Measurements from ENCODE around the gene ASGR2. TPM values are rescaled to one million over a fixed set of nuclear protein-coding genes. Genes with fewer than 3 reads are reported as not detected.

Gene ASGR2
- total RNA-seq, 1 donor from 2014 or later: not detected

- Mint-ChIP-seq H3K27me3 (ENCODE audit: low read depth) (peaks cover 21% of the 10 kb centered on the region), H3K36me3 (no peaks in the 10 kb centered on the region), H3K4me1 (peaks cover 7% of the 10 kb centered on the region), H3K4me3 (no peak overlapping the region), H3K9me3 (no peaks in the 10 kb centered on the region), H3K27ac (no peak overlapping the region)
- DNase-seq (ENCODE audit: low spot score in 2 of 2, unreplicated experiment in 2 of 2): no peak
- no peak for TF ChIP-seq CTCF (IDR thresholded peaks at IDR 0.05; ENCODE audit: unreplicated experiment)
Observed at GRCh38 chr17:7060165-7060891, 54.3 kb downstream of the ASGR2 start.

- peaks cover 14% of the 10 kb centered on the region for H3K27me3 Mint-ChIP-seq (ENCODE audit: low read depth)
- H3K9me3 Mint-ChIP-seq: no peaks in the 10 kb centered on the region
- DNase-seq (ENCODE audit: low spot score in 2 of 2, unreplicated experiment in 2 of 2): no peak
- H3K27ac Mint-ChIP-seq: no peak overlapping the region
- no peak overlapping the region for H3K4me3 Mint-ChIP-seq
- no peaks in the 10 kb centered on the region for H3K36me3 Mint-ChIP-seq
- peaks cover 7% of the 10 kb centered on the region for H3K4me1 Mint-ChIP-seq
- TF ChIP-seq CTCF (IDR thresholded peaks at IDR 0.05; ENCODE audit: unreplicated experiment): no peak
Observed at GRCh38 chr17:7058831-7059447, 55.7 kb downstream of the ASGR2 start.

GRCh38 chr17:7056386-7056785, 58.2 kb downstream of the ASGR2 start:
- no peak for DNase-seq (ENCODE audit: low spot score in 2 of 2, unreplicated experiment in 2 of 2)
- H3K4me1 Mint-ChIP-seq: peaks cover 7% of the 10 kb centered on the region
- H3K27ac Mint-ChIP-seq: no peak overlapping the region
- peaks cover 4% of the 10 kb centered on the region for H3K27me3 Mint-ChIP-seq (ENCODE audit: low read depth)
- H3K36me3 Mint-ChIP-seq: no peaks in the 10 kb centered on the region
- no peaks in the 10 kb centered on the region for H3K9me3 Mint-ChIP-seq
- no peak overlapping the region for H3K4me3 Mint-ChIP-seq
- TF ChIP-seq CTCF (IDR thresholded peaks at IDR 0.05; ENCODE audit: unreplicated experiment): no peak

Other genes with a start within 250 kb of the ASGR2 start
- gene ALOX12, start 118.8 kb downstream of the ASGR2 start, total RNA-seq: 0.22 to 0.40 TPM in 2 of 3 replicates, not detected in the other
- gene RNASEK, start 102.2 kb downstream of the ASGR2 start, total RNA-seq: 154 to 166 TPM (median 159 TPM) in 3 replicates
- gene BCL6B, start 91.8 kb downstream of the ASGR2 start, total RNA-seq: 0.22 to 0.34 TPM in 2 of 3 replicates, not detected in the other
- 10.4 to 10.7 TPM (median 10.7 TPM) in 3 replicates for gene SLC16A13, start 78.8 kb downstream of the ASGR2 start, total RNA-seq
- 4.1 to 5.1 TPM (median 4.2 TPM) in 3 replicates for gene SLC16A11, start 70.7 kb downstream of the ASGR2 start, total RNA-seq
- gene CLEC10A, start 34.6 kb downstream of the ASGR2 start, total RNA-seq: not detected in 3 replicates
- gene ASGR1, start 64.5 kb upstream of the ASGR2 start, total RNA-seq: 15.9 to 19.7 TPM (median 16.5 TPM) in 3 replicates
- gene DLG4, start 105.0 kb upstream of the ASGR2 start, total RNA-seq: 59.9 to 62.4 TPM (median 60.2 TPM) in 3 replicates
- gene ACADVL, start 105.1 kb upstream of the ASGR2 start, total RNA-seq: 385 to 424 TPM (median 410 TPM) in 3 replicates
- gene DVL2, start 119.7 kb upstream of the ASGR2 start, total RNA-seq: 87.3 to 96.1 TPM (median 94.0 TPM) in 3 replicates
- gene PHF23, start 124.6 kb upstream of the ASGR2 start, total RNA-seq: 55.4 to 57.1 TPM (median 55.6 TPM) in 3 replicates
- gene GABARAP, start 127.6 kb upstream of the ASGR2 start, total RNA-seq: 424 to 451 TPM (median 429 TPM) in 3 replicates
- gene CTDNEP1, start 136.9 kb upstream of the ASGR2 start, total RNA-seq: 122 to 132 TPM (median 130 TPM) in 3 replicates
- gene ELP5, start 137.4 kb upstream of the ASGR2 start, total RNA-seq: 37.9 to 42.8 TPM (median 42.1 TPM) in 3 replicates
- 79.2 to 86.1 TPM (median 79.9 TPM) in 3 replicates for gene CLDN7, start 147.7 kb upstream of the ASGR2 start, total RNA-seq
- 1.6 to 1.8 TPM (median 1.6 TPM) in 3 replicates for gene SLC2A4, start 166.9 kb upstream of the ASGR2 start, total RNA-seq
- gene YBX2, start 179.8 kb upstream of the ASGR2 start, total RNA-seq: 1.9 to 3.3 TPM (median 2.2 TPM) in 3 replicates
- gene EIF5A, start 192.8 kb upstream of the ASGR2 start, total RNA-seq: 265 to 278 TPM (median 273 TPM) in 3 replicates
- gene GPS2, start 200.5 kb upstream of the ASGR2 start, total RNA-seq: 42.1 to 52.4 TPM (median 46.2 TPM) in 3 replicates
- gene NEURL4, start 214.5 kb upstream of the ASGR2 start, total RNA-seq: 52.8 to 56.7 TPM (median 55.1 TPM) in 3 replicates
- gene ACAP1, start 221.7 kb upstream of the ASGR2 start, total RNA-seq: 8.9 to 10.9 TPM (median 9.1 TPM) in 3 replicates
- gene KCTD11, start 237.3 kb upstream of the ASGR2 start, total RNA-seq: 17.3 to 18.8 TPM (median 17.7 TPM) in 3 replicates
- 0.18 to 0.42 TPM in 2 of 3 replicates, not detected in the other for gene TMEM95, start 240.3 kb upstream of the ASGR2 start, total RNA-seq

All from mesothelial cell of epicardium (in vitro differentiated cells).